ENCODE measurements around the gene FXYD5.

DNA sequence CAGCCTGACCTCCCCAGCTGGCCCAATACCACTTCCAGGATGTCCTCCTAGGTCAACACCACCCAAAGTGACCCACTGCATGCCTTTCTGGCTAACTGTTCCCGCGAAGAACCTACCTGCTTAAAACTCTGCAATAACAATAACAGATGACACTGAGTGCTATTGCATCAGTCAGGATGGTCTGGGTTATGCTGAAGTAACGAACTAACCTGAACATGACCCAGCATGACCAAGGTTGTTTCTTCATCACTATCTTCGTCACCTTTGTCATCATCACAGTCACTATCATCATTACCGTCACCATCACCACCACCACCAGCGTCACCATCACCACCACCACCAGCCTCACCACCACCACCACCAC lies 49.5 kb upstream of the FXYD5 start:
- TF ChIP-seq, protein P1, sequence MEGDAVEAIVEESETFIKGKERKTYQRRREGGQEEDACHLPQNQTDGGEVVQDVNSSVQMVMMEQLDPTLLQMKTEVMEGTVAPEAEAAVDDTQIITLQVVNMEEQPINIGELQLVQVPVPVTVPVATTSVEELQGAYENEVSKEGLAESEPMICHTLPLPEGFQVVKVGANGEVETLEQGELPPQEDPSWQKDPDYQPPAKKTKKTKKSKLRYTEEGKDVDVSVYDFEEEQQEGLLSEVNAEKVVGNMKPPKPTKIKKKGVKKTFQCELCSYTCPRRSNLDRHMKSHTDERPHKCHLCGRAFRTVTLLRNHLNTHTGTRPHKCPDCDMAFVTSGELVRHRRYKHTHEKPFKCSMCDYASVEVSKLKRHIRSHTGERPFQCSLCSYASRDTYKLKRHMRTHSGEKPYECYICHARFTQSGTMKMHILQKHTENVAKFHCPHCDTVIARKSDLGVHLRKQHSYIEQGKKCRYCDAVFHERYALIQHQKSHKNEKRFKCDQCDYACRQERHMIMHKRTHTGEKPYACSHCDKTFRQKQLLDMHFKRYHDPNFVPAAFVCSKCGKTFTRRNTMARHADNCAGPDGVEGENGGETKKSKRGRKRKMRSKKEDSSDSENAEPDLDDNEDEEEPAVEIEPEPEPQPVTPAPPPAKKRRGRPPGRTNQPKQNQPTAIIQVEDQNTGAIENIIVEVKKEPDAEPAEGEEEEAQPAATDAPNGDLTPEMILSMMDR (IDR thresholded peaks at IDR 0.05) = no peak
- no peak for TF ChIP-seq POLR2A (IDR thresholded peaks at IDR 0.05)

All from right lobe of liver (tissue), 4 donors.